Retina (tissue), 1 donor: ENCODE results near the gene SYK.

Source experiments
- DNase-seq: peaks from one replicate; pipeline ENCODE4 v3.0.0-alpha.2; 2016

The SYK gene

GRCh38 chr9:90826326-90827020, 24.9 kb downstream of the SYK start:
- DNase-seq: no peak

- DNase-seq: no peak
Observed at GRCh38 chr9:90827181-90827871, 25.7 kb downstream of the SYK start.

GRCh38 chr9:90830051-90830450, 28.4 kb downstream of the SYK start:
- DNase-seq: no peak

- no peak for DNase-seq
Observed at GRCh38 chr9:90830977-90831376, 29.4 kb downstream of the SYK start.

- DNase-seq: no peak
Observed at GRCh38 chr9:90832261-90832660, 30.6 kb downstream of the SYK start.

- no peak for DNase-seq
Observed at GRCh38 chr9:90834828-90835595, 33.4 kb downstream of the SYK start.

GRCh38 chr9:90836411-90837080, 34.9 kb downstream of the SYK start:
- no peak for DNase-seq

- no peak for DNase-seq
Observed at GRCh38 chr9:90838098-90838497, 36.5 kb downstream of the SYK start.

GRCh38 chr9:90838581-90839154, 37.0 kb downstream of the SYK start:
- no peak for DNase-seq

- DNase-seq: peak; percentile 42
Observed at GRCh38 chr9:90839183-90839728, 37.6 kb downstream of the SYK start.

GRCh38 chr9:90840696-90841095, 39.1 kb downstream of the SYK start:
- no peak for DNase-seq

GRCh38 chr9:90841213-90841612, 39.6 kb downstream of the SYK start:
- no peak for DNase-seq

GRCh38 chr9:90841615-90842014, 40.0 kb downstream of the SYK start:
- no peak for DNase-seq

GRCh38 chr9:90842176-90842777, 40.7 kb downstream of the SYK start:
- no peak for DNase-seq

- no peak for DNase-seq
Observed at GRCh38 chr9:90842996-90843395, 41.4 kb downstream of the SYK start.

- no peak for DNase-seq
Observed at GRCh38 chr9:90843525-90843924, 41.9 kb downstream of the SYK start.

- DNase-seq: no peak
Observed at GRCh38 chr9:90844326-90844725, 42.7 kb downstream of the SYK start.

GRCh38 chr9:90846770-90847419, 45.3 kb downstream of the SYK start:
- DNase-seq: no peak

GRCh38 chr9:90847971-90848370, 46.4 kb downstream of the SYK start:
- DNase-seq: no peak

GRCh38 chr9:90848866-90849265, 47.2 kb downstream of the SYK start:
- no peak for DNase-seq

- no peak for DNase-seq
Observed at GRCh38 chr9:90851444-90851843, 49.8 kb downstream of the SYK start.

GRCh38 chr9:90853945-90854344, 52.3 kb downstream of the SYK start:
- no peak for DNase-seq
